GM18519 (cell line): Measurements from ENCODE around the gene PDZRN3.
A peak's percentile ranks its signal among the peaks of the same experiment; 100 is the strongest.

ENCODE experiments used
- ATAC-seq: cut with Tn5 transposase; IDR thresholded peaks from one replicate; pipeline ENCODE4 v1.9.1; 2021; ENCODE audit warnings: mild to moderate bottlenecking, moderate library complexity; ENCODE audit not compliant: unreplicated experiment, low FRiP score

The PDZRN3 gene

DNA sequence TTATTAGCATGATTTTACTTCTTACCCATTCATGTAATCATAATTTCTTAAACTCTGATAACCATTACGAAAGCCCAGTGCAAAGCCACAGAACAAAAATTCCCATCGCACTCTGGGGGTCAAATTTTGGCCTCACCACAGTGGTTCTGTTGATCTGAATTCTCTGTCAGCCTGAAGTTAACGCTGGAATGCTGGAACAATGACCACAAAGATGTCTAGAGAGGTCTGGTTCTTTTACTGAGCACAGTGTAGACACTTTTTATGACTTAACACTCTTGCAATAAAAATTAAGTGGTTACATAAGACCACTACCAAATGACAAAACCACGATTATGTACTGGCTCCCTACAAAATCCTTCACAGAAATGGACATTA is 94.7 kb downstream of the PDZRN3 start:
- ATAC-seq = no peak

DNA sequence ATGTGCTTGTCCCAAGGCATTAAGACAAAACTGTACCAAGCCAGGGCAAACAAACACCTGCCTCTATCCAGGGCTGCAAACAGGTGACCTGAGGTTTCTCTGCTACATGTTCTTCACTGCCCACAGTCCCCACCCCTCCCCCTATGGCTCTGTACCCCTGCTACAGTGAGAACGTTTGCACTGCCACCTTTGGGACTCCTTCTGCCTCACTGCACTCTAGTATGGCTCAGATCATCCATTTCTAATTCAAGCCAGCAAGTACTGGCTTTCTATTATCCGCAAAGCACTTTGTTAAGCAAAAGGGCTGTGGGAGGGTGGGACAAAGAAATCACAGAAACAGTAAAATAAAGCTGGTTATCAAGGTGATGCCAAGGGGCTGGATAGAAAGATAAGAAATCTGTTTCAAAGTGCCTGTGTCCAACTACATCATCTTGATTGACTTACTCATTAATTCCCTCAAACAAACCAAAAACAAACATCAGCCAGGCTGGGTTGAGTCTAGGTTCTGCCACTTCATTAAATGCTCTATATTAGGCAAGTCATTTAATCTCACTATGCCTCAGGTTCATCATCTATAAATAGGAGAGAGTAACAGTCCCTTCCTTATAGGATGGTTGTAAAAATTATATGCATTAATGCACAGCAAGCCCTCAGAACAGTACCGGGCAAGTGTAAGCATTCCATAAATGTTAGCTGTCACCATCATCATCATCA is 95.3 kb downstream of the PDZRN3 start:
- no peak for ATAC-seq

DNA sequence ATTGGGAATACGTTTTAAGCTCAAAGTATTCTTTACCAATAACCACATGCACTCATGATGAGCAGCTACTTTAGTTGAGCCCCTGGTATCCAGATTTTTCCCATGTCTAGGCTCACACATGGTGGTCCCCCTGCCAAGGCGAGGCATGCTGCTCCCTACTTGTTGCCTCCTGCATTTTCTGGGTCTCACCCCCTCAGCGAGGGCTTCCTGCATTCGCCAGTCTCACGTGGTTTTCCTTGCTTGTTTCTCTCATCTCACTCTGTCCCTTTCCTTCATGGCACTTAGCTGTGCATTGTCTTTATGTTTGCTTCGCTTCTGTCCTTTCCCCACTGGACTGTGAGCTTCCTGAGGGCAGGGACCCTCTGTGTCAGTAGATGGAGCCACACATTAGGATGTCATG is 99.2 kb downstream of the PDZRN3 start:
- ATAC-seq = no peak

DNA sequence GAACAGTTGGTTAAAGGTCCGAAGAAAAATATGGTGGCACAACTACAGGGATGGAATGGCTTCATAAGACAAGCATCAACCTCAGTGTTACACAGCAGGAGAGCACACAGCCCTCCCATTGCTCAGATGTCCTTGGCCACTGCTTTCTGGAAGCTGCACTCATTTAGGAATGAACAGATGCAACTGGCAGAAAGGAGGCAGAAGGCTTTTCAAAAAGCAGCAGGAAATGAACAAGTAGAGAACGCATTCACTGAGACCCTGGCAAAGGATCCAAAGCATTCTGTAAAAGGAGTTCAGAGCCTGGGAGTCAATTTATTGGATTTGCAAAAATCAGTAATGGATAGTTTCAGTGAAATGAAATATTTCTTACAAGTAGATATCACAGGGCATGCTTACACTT is 101.1 kb downstream of the PDZRN3 start:
- no peak for ATAC-seq

DNA sequence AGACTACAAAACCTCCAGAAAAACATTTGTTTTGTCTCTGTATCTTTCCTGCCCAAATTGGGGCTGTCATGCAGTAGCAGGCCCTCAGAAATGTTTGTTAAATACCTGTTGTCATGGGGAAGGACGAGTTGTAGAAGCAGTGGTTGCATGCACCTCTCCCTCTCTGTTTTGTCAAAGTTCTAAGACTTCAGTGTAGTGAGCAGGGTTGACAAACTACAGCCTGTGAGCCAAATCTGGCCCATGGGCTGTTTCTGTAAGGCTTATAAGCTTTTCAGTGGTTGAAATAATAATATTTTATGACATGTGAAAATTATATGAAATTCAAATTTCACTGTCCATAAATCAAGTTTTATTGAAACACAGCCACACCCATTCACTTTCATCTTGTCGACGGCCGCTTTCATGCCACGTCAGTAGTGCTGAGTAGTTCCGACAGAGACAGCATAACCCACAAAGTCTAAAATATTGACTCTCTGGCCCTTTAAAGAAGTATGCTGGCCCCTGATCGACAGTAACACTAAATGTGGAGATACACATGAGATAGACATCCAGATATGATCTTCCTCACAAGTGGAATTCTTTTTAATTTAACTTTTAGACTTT is 102.9 kb downstream of the PDZRN3 start:
- ATAC-seq = no peak

DNA sequence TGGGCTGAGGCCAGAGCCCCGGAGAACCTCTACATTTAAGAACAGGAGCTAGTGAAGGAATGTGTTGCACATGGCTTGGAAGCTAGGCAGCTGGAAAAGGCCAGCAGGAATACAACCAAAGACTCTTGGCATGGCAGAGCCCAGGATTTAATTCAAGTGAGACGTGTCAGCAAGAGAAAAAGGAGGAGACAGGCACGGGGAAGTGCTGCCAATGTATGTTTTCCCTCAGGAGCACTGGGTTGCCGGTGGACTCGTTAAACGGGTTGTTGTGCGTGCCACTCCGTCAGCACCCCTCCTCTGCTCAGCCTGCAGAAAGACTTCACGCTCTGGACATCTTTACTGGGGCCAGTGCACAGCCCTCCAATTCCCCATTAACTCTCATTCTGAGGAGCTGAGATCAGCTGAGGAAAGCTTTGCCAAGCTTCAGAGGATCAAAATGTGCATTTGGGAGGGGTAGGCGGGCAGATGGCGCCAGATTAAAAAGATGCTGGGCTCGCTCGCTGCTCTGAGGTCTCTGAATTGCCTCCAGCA is 103.7 kb downstream of the PDZRN3 start:
- ATAC-seq = no peak

DNA sequence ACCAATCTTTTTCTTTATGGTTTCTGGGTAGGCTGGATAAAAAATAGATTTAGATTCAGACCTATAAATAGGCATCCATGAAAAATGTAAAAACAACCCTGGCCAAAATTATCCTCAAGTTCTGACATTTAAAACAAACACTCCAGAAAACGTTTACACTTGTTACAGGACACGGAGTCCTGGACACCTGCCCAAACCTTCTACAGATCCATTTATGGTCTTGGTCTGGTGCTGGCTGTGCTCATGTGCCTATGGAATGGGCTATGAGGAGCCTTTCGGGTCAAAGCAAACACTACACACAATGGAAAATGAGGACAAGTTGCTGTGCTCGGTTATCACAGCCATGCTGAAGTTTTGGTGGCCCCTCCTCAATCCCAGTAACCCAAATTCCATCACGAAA is 108.1 kb downstream of the PDZRN3 start:
- ATAC-seq = no peak

DNA sequence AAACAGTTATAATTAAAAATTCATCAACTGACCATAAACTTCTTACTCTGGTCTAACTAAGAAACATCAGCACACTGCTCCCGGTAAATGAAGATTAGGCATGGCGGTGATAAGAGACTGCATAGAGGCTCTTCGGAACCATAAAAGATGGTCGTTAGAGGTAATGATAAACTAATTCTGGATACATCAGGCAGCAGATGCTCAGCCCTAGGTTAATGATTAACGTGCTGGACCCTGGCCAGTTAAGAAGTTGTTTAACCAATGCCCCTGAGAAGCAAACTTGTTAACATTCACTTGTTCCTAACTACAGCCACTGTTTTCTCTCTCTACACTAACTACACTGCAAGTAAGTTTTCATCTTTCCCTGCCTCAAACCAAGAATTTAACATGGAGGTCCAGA is 111.5 kb downstream of the PDZRN3 start:
- no peak for ATAC-seq

DNA sequence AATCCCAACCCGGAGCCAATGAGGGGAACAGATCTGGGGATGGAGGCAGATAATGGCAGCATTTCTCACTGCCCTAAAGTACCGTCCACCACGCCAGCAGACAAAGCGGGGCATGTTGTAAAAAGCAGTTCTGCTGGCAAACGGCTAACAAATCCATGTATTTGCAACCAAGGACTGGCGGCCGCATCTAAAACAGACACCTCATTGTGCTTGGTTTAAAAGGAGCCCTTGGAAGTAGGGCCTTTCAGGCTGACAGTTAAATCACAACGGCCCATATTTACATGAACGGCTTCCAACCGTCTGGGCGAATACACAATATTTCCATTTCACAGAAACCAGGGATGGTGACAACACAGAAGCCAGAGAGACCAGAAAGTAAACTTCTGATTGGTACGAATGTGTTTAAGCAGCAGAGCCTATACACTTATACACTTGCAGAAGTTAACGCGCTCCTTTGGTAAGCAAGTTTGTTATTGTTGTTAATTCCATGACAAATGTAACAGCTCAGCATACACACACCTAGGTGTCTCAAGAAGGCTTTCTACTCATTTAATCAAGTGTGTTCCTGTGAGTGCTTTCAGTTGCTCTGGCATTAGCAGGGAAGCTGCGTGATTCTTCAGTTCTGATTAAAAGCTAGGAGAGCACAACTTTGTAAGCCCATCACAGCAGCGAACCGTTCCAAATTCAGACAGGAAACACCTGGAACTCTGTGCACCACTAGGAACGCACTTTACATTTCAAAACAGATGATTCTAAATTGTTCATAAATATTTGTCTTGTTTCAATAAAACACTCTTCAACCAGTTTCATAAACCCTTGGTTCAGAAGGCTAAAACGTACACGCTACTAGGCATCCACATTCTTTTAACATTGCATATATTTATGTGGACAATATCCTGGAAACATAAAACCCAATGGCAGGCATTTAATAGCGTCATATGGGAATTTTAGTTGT is 112.9 kb downstream of the PDZRN3 start:
- ATAC-seq = no peak

DNA sequence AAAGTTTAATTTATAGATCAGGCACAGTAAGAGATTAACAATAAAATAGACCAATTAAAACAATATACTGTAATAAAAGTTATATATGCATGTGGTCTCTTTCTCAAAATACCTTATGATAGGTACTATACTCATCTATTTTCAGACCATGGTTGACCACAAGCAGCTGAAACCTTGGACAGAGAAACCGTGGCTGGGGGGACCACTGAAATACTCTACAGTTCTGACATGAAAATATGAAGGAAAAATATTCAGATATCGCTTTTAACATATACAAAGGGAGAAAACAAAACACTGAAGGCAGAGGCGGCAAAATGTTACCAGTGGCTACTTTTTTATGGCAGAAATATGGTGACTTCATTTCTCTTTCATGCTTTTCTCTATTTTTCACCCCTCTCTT is 114.0 kb downstream of the PDZRN3 start:
- no peak for ATAC-seq

DNA sequence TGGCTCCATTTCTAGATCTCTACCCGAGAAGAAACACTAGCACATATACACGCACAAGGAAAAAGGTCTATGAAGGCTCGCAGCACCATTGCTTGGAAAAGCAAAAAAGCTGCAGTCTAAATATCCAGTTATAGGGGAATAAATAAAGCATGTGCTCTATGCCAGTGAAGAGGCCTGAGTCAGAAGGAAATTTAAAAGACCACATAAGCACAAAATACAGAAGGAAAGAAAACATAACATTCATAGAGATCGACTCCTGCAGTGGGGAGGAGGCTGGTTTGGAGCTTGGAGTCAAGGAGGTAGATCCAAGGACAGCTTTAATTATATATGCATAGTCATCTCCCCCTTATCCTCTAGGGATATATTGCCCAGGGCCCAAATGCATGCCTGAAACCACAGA is 114.4 kb downstream of the PDZRN3 start:
- ATAC-seq = no peak

DNA sequence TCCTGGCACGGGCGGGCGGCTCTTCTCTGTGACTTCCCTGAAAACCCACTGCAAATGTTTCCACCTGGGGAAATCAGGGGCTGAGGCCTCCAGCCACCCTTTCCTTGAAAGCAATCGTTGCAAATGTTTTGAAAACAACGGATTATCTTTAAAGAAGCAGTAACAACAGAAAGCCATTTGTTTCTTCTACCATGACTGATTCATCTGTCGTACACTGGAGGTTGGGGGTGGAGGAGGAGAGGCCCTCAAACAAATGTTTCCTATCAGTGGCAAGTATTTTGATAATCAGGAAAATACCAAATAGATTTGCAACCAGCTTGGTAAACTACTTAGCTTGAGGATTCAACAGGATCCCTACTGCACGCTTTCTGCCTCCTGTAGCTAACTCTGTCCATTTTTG is 114.9 kb downstream of the PDZRN3 start:
- no peak for ATAC-seq

DNA sequence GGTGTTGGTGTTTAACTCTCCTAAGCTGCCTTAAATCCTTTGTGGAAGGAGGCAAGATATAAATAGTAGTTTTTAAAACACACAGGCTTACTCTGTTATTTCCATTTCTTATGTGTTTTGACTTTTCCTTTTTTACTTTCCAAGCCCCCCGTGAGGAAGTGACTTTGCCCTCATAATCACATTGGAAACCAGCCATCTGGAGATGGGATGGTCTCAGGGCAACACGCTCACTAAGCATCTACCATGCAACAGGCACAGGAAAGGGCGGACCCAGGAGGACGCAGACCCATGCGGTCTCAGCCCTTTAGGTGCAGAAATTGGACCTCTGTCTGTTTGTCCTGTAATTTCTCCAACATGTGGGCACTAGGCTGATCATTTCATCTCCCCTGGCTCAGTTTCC is 115.7 kb downstream of the PDZRN3 start:
- no peak for ATAC-seq

DNA sequence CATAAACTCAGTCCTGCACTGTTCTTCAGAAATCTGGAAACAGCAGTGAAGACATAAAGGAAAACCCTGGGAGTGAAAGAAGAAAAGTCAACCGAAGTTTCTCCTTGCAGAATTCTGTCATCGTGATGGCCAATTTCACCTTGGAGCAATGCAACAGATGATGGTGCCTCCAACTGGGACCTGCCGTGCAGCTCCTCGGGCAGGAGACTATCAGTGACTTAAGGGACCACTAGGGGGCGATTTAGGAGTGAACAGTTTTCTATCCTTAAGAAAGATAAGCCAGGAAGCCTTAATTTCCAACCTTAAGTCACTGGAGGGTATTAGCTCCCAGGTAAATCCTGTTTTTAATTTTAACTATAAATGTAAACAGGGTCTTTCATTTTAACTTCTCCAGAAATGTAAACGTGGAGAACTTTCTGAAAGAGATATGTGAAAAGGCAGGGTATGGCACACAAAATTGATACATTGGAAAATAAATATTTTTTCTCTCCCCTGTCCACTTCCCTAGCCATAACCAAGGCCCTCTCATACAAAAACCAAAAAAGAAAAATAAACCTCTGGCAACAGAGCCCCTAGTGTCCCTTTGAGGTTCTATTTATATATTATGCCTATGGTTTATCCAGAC is 116.3 kb downstream of the PDZRN3 start:
- ATAC-seq = peak; percentile 52

DNA sequence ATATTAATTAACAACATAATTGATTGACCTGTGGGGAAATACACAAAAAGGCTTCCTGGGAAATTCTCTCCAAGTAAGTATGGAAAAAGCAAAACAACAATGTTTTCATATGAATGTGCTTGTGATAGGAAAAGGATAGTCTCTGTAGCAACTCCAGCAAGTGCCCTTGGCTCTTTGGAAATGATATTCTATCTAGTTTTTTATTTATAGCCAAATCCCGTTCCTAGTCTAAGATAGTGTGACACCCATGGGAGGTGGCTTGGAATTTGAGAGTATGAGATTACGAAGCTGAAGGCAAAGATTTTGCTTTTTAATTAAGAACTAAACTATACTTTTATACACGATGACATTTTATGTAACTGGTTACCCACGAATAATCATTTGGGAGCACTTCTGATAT is 119.9 kb downstream of the PDZRN3 start:
- ATAC-seq = no peak

DNA sequence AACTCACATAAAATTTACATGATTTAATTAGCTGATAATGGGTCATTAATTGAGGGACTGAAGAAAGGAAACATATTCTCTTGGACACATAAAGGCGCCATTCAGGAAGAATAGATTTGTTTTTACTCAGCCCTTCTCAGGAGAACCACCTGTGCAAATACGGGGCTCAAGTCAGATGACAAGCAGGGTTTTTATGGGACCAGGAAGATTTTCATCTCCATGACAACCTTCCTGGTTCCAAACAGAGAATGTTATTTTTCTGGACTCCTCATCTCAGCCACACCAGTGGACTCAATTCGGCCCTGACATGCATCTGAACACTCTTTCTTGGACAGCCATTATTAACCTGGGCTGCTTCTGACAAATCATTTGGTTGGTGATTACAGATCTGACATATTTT is 120.5 kb downstream of the PDZRN3 start:
- ATAC-seq = no peak

DNA sequence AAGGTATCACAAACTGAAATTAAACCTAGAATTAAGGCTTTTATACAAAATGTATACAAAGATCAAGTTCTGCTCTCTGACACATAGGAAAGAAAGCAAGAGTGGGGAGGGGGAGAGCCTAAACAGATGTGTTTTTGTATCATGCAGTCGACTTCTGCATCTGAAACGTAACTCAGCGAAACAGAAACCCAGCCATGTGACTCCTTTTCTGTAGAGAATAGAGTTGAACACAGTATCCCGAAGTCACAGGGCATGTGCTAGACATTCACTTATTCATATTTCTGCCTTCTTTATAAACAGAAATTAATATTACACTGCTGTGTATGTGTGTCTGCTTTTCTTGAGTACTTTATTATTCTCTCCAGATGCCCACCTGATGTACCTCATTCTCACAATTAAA is 121.0 kb downstream of the PDZRN3 start:
- ATAC-seq = peak; percentile 55

DNA sequence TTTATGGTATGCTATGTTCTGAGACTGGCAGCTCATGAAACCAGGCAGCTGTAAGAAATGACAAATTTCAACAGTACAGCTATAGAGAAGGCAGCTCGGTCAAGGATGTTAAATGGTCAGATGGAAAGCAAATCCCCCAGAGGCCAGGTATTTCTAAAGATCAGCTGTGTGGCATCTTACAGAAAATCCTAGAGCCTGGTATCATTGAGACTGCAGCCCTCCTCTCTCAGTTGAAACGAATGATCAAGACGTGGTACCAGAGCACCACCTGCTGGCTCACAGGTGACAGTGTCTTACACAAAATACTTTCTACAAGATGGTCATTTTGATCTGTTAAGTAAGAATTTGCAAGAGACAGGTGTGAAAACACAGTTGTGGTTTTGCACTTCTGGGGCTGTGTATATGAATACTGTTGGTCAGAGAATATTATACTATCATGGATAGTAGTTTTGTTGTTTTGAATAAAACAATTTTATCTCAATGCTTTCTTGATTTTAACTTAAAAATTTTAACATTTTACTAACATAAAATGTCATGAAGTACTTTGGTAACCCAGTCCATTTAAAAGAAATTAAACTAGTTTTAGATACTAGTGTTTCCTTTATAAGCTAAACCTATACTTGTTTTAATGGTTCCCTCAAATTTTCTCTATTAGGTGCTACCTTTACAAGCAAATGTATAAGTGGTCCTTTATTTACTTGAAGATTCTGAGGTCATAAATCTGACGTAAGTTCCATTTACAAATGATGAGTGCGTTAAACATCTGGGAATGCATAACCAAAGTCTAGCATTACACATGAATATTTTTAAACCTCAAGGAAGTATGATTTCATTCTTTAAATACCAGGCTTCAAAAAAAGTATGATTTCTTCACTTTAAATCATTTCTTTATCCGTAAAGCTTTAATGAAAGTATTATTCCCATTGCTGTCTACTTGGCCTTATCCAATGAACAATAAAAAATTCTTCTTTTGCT is 121.8 kb downstream of the PDZRN3 start:
- peak; percentile 53 for ATAC-seq

DNA sequence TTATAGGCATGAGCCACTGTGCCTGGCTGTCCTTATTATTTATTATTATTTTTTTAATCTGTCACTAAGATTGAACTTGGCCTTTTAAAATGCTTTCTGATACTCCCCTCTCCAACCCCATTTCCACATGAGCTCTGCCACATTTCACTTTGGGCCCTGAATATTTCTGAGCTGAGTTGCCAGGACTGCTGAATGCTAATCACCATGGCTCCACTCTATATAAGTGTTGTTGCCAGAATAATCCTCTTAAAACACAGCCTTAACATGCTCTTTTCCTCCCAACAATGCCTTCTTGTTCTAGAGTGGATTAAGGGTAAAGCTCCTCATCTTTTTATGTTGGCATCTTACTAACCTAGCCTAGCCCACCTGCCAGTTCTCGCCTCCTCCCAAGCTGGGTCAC is 124.4 kb downstream of the PDZRN3 start:
- ATAC-seq = no peak

DNA sequence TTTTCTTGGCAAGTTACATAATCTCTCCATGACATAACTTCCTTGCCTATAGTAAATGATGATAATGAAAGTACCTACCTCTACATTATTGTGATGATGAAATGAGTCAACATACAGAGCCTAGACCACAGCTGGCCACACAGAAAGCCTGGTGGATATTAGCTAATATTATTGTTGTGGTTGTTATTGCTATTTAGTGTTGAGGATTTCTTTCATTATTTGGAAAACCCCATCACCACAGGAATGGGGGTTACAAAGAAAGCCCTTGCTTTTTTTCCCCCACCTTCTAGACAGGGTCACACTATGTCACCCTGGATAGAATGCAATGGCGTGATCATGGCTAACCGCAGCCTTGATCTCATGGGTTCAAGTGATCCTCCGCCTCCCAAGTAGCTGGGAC is 125.0 kb downstream of the PDZRN3 start:
- ATAC-seq = peak; percentile 50
